HL-60/S4 treated with phorbol 12-myristate 13-acetate at 8.2 ng/mL for 4 days and 3 days (cell line): ENCODE measurements around the gene CTIF.

Experiments
- in situ Hi-C: fragments of 300-500 bp; cut with MboI; formaldehyde crosslinking; loops from 2 replicates; pipeline ENCODE4 v1.15.0; 2022; ENCODE audit warnings: low sequenced_read_pairs

The CTIF gene

GRCh38 chr18:48781163-48781987 lies 242.5 kb downstream of the CTIF start:
- in situ Hi-C loops = no loop called here

GRCh38 chr18:48781988-48782363 lies 243.1 kb downstream of the CTIF start:
- in situ Hi-C loops = no loop called here

- in situ Hi-C loops = no loop called here
These were observed 243.6 kb downstream of the CTIF start for GRCh38 chr18:48782381-48782861.

GRCh38 chr18:48783616-48784520 lies 245.0 kb downstream of the CTIF start:
- in situ Hi-C loops = no loop called here

GRCh38 chr18:48784656-48785055 lies 245.8 kb downstream of the CTIF start:
- in situ Hi-C loops = no loop called here

GRCh38 chr18:48785091-48785614 lies 246.3 kb downstream of the CTIF start:
- in situ Hi-C loops = no loop called here

GRCh38 chr18:48785736-48786454 lies 247.1 kb downstream of the CTIF start:
- in situ Hi-C loops = no loop called here

GRCh38 chr18:48786455-48787202 lies 247.8 kb downstream of the CTIF start:
- in situ Hi-C loops = no loop called here

- in situ Hi-C loops = no loop called here
These were observed 248.6 kb downstream of the CTIF start for GRCh38 chr18:48787203-48788151.

GRCh38 chr18:48788373-48788772 lies 249.5 kb downstream of the CTIF start:
- in situ Hi-C loops = no loop called here

- in situ Hi-C loops = no loop called here
These were observed 250.5 kb downstream of the CTIF start for GRCh38 chr18:48789259-48789812.

- in situ Hi-C loops = no loop called here
These were observed 251.5 kb downstream of the CTIF start for GRCh38 chr18:48790226-48790863.

- in situ Hi-C loops = no loop called here
These were observed 252.2 kb downstream of the CTIF start for GRCh38 chr18:48790869-48791635.

GRCh38 chr18:48791636-48792105 lies 252.8 kb downstream of the CTIF start:
- in situ Hi-C loops = no loop called here

- in situ Hi-C loops = no loop called here
These were observed 253.3 kb downstream of the CTIF start for GRCh38 chr18:48792141-48792540.

GRCh38 chr18:48792611-48793380 lies 254.0 kb downstream of the CTIF start:
- in situ Hi-C loops = no loop called here
